Measurements from ENCODE around the gene WDR11.

The WDR11 gene

DNA sequence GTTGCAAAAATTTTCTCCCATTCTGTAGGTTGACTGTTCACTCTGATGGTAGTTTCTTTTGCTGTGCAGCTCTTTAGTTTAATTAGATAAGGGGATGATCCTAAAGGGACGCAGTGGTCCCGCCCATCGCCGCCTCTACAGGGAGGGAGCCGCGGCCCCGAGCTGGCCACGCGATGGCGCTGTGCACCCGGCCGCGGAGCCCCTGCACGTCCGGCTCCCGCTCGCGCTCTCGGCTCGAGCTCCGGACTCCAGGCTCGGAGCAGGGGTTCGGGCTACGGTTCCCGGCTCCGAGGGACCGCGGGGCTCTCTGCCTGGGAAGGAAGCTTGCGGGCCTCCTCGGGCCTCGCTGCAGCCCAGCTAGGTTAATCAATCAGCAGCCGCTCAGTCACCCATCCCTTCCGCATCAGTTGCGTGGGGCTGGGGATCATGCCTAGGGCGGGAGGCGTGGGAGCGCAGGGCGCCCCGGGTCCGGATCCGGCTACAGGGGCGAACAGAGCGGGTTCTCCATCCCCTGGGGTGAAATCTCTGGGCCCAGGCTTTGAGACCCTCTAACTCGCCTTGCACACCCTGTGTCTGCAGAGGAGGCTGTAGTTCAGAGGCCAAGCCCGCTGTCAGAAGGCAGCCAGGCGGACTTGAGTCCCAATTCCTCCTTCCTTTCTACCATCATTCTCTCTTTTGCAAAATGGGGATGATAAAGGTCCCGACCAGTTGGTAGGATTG, 97.9 kb downstream of the WDR11 start:
- Histone ChIP-seq H3K9me3 (ENCODE audit: control insufficient read depth, insufficient read depth, low read length) (no peaks in the 10 kb centered on the region), H3K27me3 (ENCODE audit: control insufficient read depth, low read length) (no peaks in the 10 kb centered on the region; the same call in 1 of the 2 replicates), H3K4me2 (ENCODE audit: low read length) (peak overlapping the region; percentile 67), H3F3A (ENCODE audit: control insufficient read depth, insufficient read depth) (no peaks in the 10 kb centered on the region), H4K20me1 (ENCODE audit: control insufficient read depth, insufficient read depth, low read depth, low read length) (no peaks in the 10 kb centered on the region), H3K4me3 (ENCODE audit: low read length) (peak overlapping the region; percentile 60), H3K79me2 (ENCODE audit: control insufficient read depth, low read length) (no peaks in the 10 kb centered on the region), H3K4me1 (ENCODE audit: control insufficient read depth, low read length) (no peaks in the 10 kb centered on the region), H3K27ac (ENCODE audit: low read depth, low read length) (no peak overlapping the region), H3K9me2 (replicated peaks; ENCODE audit: control insufficient read depth, low read length) (no peaks in the 10 kb centered on the region), H3K36me3 (ENCODE audit: control insufficient read depth, low read length) (no peaks in the 10 kb centered on the region)
- TF ChIP-seq EZH2phosphoT487 (IDR thresholded peaks at IDR 0.05; ENCODE audit: borderline replicate concordance, low read length) (no peak), CTCF (IDR thresholded peaks at IDR 0.05; ENCODE audit: low read depth, low read length, poor library complexity, severe bottlenecking) (peak; percentile 62)

GRCh38 chr10:120949609-120950031, 98.5 kb downstream of the WDR11 start:
- H3K27ac ChIP-seq (ENCODE audit: low read depth, low read length), result no peak overlapping the region
- no peaks in the 10 kb centered on the region for H3K9me3 ChIP-seq (ENCODE audit: control insufficient read depth, insufficient read depth, low read length)
- H3K9me2 ChIP-seq (replicated peaks; ENCODE audit: control insufficient read depth, low read length), result no peaks in the 10 kb centered on the region
- H3K79me2 ChIP-seq (ENCODE audit: control insufficient read depth, low read length), result no peaks in the 10 kb centered on the region
- H3K27me3 ChIP-seq (ENCODE audit: control insufficient read depth, low read length), result no peaks in the 10 kb centered on the region; the same call in 1 of the 2 replicates
- H3K4me3 ChIP-seq (ENCODE audit: low read length), result no peak overlapping the region
- no peak overlapping the region for H3K4me2 ChIP-seq (ENCODE audit: low read length)
- TF ChIP-seq EZH2phosphoT487 (IDR thresholded peaks at IDR 0.05; ENCODE audit: borderline replicate concordance, low read length) (no peak), CTCF (IDR thresholded peaks at IDR 0.05; ENCODE audit: low read depth, low read length, poor library complexity, severe bottlenecking) (no peak)
- no peaks in the 10 kb centered on the region for H3K4me1 ChIP-seq (ENCODE audit: control insufficient read depth, low read length)
- no peaks in the 10 kb centered on the region for H4K20me1 ChIP-seq (ENCODE audit: control insufficient read depth, insufficient read depth, low read depth, low read length)
- H3K36me3 ChIP-seq (ENCODE audit: control insufficient read depth, low read length), result no peaks in the 10 kb centered on the region
- H3F3A ChIP-seq (ENCODE audit: control insufficient read depth, insufficient read depth), result no peaks in the 10 kb centered on the region

DNA sequence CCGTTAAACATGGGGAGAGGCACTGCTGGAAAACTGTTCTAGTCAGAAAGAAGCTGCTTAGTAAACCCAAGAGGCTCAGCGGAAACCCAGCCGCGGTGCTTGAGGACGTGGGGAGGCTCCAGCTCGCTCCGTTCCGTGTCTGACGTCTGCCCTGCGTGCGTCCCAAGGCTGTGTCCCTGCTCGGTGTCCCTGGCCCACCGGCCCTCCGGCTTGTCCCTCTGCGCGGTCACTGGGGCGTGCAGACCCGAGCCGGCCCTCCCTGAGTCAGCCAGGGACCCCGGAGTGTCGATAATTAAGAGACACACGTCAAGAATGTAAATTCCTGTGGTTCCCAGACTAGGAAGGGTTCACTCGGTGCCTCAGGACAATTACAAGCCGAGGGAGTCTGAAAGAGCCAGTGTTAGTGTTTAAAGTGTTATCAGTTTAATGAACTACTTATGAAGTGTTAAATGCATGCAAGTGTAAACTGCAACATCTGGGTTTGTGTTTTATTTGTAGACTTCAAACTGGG, 98.9 kb downstream of the WDR11 start:
- H4K20me1 ChIP-seq (ENCODE audit: control insufficient read depth, insufficient read depth, low read depth, low read length), result no peaks in the 10 kb centered on the region
- H3K27me3 ChIP-seq (ENCODE audit: control insufficient read depth, low read length), result no peaks in the 10 kb centered on the region; the same call in 1 of the 2 replicates
- no peak overlapping the region for H3K4me3 ChIP-seq (ENCODE audit: low read length)
- no peaks in the 10 kb centered on the region for H3K9me3 ChIP-seq (ENCODE audit: control insufficient read depth, insufficient read depth, low read length)
- no peaks in the 10 kb centered on the region for H3K36me3 ChIP-seq (ENCODE audit: control insufficient read depth, low read length)
- H3K27ac ChIP-seq (ENCODE audit: low read depth, low read length), result no peak overlapping the region
- H3K79me2 ChIP-seq (ENCODE audit: control insufficient read depth, low read length), result no peaks in the 10 kb centered on the region
- H3K4me1 ChIP-seq (ENCODE audit: control insufficient read depth, low read length), result no peaks in the 10 kb centered on the region
- no peak overlapping the region for H3K4me2 ChIP-seq (ENCODE audit: low read length)
- no peaks in the 10 kb centered on the region for H3K9me2 ChIP-seq (replicated peaks; ENCODE audit: control insufficient read depth, low read length)
- TF ChIP-seq EZH2phosphoT487 (IDR thresholded peaks at IDR 0.05; ENCODE audit: borderline replicate concordance, low read length) (no peak), CTCF (IDR thresholded peaks at IDR 0.05; ENCODE audit: low read depth, low read length, poor library complexity, severe bottlenecking) (no peak)
- H3F3A ChIP-seq (ENCODE audit: control insufficient read depth, insufficient read depth), result no peaks in the 10 kb centered on the region
